HG03558 (cell line): ENCODE measurements around the gene SENP2.
A peak's percentile ranks its signal among the peaks of the same experiment; 100 is the strongest.
"Not testable (repeated sequence)": the region's sequence is repeated elsewhere in the genome, so short reads cannot be mapped to it uniquely, and the experiment has no call there.

Source experiments
- ATAC-seq: cut with Tn5 transposase; IDR thresholded peaks from one replicate; pipeline ENCODE4 v1.9.1; 2021; ENCODE audit warnings: moderate number of reproducible peaks; ENCODE audit not compliant: unreplicated experiment; ENCODE audit errors: extremely low read depth

Gene SENP2

DNA sequence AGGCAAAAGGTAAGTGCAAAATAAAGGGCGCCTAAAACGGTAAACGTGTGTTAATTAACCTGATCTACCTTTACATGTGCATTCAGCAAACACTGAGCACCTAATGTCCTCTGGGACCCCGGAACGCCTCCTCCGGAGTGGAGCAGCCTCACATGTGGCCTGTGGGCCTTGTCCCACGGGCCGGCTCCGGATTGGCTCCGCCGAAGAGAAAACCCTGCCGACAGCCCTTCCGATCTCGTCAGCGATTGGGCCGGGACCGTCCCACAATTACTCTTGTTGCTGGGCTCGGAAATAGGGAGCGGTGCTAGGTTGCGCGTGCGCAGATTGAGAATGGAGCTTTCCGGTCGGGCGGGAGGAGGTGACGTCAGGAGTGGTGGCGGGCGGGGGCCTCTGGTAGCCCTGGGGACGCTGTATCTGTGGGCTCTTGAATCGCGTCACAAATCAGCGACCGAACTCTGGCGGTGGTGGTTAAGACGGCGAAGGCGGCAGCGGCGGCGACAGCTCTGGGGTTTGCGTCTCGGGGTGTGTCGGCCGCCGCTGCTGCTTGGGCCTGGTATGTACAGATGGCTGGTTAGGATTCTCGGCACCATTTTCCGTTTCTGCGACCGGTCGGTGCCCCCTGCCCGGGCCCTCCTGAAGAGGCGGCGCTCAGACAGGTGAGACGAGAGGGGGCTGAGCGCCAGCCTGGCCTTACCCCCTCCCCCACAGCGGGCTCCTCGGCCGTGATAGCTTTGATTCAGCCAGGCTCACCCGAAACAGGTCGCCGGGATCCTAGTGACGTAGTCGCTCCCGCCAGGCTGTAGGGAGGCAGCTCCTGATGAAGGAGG lies at the start of gene SENP2:
Gene SENP2 (plus strand): TSS at position 437 of the 827 bp plus-strand sequence. CDS start 119 bp downstream, at position 556.
- peak; percentile 90 for ATAC-seq

DNA sequence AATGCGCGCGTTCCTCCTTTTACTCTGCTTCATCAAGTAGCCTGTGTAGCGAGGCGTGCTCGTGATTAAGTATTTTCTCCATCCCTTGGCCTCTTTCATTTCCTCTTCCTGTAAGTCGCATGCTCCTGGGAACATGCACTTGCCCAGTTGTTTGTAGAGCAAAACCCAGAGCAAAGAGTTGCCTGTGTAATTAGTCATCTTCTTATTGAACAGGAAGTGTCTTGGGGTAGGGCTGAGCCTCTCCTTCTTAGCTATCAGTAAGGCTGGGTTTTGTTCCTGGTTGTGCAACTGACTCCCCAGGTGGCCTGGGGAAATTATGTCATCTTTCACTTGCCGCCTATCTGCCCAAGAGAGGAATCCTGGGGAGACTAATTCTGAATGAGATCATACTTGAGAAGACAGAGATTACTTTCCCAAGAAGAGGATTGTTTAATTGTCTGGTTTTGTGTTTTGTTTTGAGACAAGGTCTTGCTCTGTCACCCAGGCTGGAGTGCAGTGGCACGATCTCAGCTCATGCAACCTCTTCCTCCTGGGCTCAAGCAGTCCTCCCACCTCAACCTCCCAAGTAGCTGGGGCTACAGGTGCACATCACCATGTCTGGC lies 48.6 kb upstream of the SENP2 start:
- peak; percentile 97 for ATAC-seq

DNA sequence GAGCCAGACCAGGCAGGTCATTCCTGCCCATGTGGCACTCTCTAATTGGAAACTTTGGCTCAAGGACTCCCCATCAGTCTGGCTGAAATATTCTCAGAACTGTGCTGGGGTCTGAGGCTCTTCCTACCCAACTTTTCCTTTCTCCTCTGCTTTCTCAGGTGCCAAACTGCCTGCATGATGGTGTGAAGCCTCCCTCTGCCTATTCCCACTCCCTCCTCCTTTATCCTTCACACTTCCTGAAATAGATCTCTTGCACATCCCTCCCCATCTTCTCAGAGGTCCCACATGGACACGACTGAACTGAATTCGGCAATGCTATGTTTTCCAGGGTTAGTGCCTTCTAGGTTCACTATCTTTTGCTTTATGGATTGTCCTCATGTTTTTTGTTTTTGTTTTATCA lies 46.2 kb upstream of the SENP2 start:
- ATAC-seq = no peak

DNA sequence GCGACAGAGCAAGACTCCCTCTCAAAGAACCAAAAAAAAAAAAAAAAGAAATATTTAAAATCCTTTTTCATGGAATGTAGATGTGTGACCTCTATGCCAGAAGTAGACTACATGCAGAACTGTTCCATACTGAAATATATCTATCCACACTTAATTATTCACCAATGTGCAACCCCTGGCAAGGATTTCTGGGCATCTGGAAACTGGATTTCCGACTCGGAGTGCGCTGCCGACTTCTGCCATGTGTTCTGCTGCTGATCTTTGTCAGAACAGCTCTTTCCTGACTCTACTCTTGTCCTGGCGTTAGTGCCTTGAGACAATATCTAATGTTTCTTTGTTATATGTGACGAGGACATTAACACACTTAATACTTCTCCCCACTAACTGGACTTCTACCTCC lies 45.4 kb upstream of the SENP2 start:
- no peak for ATAC-seq

DNA sequence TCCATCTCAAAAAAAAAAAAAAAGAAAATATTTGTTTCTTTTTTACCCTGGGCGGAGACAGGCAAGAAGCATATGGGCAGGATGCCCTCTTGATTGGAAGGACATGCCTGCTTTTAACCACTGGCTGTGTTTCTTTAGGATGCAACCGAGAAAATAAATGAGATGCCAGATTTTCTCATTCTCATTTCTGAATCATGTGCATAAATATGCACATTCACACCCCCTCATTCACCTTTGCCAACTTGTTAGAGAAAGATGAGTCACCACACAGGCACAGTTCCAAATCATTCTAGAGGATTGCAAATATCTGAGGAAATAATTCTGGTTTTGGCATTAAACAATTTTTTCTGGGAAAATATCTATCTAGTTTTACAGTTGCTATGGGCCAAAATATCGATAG lies 37.0 kb upstream of the SENP2 start:
- no peak for ATAC-seq

DNA sequence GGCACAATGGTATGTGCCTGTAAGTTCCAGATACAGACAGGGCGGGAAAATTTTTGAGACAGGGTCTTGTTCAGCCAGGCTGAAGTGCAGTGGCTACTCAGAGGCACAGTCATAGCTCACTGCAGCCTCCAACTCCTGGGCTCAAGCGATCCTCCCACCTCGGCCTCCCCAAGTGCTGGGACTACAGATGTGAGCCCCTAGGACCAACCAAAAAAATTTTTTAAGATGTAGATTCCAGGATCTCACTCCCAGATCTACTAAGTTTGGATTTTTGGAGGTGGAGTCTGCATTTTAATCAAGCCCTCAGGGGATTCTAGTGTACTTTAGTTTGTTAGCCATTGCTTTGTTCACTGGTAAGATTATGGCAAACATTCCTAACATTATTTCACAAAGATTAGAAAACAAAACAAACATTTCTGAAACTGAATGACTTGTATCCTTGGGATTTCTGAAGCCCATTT lies 36.4 kb upstream of the SENP2 start:
- no peak for ATAC-seq

DNA sequence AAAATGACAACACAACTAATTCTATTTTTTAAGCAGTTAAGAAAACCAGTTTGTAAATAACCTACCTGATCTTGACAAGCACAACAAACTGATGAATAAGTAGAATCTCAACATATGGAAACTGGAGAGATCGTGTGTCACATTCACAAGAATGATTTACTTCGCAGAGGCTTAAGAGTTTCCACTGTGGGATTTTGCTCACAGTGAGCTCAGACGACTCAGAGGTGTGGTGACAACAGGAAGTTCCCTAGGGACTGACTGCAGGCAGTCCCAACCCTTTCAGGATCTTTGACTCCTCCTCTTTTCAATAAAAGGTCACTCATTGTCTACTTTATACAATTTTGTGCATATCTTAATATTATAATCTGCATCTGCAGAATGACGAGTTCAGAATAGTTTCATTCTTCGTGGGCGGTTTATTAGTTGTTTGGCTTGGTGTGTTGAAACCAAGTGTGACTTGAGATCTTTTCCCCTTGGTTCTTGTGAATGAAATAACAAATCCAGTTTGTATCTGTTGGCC lies 33.7 kb upstream of the SENP2 start, which contains the start of gene LIPH:
Gene LIPH (minus strand): TSS at position 231 of the 520 bp plus-strand sequence. CDS start 117 bp downstream, at position 114.
- no peak for ATAC-seq

DNA sequence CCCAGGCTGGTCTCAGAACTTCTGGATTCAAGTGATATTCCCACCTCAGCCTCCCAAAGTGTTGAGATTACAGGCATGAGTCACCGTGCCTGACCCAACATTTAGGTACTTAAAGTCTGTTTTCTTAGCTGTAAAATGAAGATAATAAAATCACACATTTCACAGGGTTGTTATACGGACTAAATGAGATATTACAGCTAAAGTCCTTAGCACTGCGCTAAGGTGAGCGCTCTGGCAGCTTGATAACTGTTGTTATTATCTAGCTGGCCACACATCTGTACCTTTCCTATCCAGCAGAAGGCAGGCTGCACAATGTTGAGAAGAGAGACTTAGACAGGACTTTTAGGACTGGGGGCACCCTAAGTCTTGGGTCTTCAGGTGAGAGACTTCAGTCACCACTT lies 31.0 kb upstream of the SENP2 start:
- no peak for ATAC-seq

DNA sequence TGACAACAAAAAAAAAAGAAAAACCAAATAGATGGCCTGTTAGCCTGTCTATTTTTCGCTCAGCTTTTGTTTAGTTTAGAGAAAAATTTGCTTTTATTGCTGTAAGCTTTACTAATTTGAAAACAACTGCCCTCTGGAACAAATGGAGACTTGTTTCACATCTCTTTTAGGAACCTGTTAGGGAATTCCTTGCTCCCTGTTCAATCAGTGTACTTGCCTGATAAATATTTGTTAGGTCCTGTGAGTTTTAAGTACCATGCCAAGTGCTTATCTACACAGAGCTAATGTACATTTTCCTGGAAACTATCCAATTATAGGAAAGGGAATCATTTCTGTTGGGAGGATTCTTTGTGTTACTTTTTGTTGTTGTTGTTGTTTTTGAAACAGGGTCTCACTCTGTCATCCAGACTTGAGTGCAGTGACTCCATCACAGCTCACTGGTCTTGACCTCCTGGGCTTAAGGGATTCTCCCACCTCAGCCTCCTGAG lies 30.2 kb upstream of the SENP2 start:
- ATAC-seq = no peak

DNA sequence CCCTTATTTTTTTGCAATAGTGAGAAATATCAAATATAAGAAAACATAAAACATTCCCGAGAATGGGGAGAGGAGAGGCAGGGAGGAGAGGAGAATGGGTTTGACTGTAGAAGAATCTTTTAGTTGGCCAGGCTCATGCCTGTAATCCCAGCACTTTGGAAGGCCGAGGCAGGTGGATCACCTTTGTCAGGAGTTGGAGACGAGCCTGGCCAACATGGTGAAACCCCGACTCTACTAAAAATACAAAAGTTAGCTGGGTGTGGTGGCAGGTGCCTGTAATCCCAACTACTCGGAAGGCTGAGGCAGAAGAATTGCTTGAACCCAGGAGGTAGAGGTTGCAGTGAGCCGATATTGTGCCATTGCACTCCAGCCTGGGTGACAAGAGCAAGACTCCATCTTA lies 29.5 kb upstream of the SENP2 start:
- not testable (repeated sequence) for ATAC-seq

DNA sequence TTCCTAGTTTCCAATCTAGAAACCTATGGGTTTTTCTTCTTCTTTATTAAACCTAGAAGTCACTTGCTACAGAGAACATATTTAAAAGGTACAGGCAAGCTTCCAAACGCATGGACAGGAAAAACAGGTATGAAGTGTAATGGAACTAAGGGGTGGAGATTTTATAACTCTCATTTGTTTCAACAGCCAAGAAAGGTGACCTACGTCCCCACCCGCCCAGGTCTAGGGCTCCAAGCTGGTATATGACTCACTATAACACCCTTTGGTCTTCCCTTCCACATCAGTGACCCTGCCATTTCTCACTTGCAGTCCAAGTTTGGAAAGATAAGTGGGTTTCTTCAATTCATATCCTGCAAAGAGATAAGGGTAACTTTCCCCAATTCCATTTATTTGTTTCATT lies 27.7 kb upstream of the SENP2 start:
- no peak for ATAC-seq

DNA sequence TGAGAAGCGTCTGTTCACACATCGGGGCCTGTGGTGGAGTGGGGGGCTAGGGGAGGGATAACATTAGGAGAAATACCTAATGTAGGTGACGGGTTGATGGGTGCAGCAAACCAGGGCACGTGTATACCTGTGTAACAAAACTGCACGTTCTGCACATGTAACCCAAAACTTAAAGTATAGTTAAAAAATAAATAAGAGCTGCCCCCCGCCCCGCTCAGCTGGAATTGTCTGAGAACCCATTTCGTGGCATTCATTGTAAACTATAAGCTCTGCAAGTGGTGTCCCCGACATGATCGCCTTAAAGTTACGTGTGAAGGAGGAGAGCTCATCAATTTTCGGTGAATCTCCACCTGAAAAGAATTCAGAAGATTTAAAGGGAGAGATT lies 26.4 kb upstream of the SENP2 start:
- no peak for ATAC-seq

DNA sequence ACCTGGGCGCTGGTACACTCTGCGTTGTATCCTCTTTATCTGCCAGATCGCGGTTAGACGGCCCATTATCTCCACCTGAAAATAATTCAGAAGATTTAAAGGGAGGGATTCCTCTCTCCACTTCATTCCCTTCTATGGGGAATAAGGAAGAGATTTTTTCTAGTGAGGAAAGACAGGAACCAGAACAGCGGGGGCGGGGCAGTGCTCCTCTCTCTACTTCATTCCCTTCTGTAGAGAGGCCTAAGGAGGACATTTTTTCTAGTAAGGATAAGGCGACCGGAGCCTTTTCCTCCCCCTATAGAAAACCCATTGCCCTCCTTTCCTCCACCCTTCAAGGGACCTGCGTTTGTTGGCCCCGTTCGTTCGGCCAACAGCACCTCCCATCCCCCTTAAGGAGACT lies 25.4 kb upstream of the SENP2 start:
- no peak for ATAC-seq

DNA sequence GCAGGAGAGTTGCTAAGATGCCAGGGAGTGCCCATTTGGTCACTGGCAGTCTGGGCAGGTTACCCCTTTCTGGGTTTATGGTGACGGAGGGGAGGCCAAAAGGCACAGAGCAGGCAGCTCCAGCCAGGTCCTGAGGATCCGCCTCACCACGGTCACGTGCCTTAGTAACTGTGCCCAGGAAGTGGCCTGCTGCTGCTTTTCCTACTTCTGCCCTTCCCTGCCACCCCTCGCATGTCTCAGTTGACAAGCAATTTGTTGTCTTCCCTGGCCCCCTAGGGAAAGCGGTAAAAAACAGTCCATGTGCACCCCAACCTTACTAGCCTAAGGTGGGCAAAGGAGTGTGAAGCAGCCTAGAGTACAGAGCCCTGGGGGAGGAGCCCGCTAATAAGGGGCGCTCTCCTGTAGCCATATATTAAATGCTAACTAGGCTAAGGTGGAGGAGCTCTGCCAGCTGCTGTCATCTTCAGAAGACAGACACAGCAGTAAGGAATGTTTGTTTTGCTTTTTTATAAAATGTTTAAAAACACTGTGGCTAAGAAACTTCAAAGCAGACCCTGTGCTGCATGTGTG lies 24.6 kb upstream of the SENP2 start:
- ATAC-seq = no peak

DNA sequence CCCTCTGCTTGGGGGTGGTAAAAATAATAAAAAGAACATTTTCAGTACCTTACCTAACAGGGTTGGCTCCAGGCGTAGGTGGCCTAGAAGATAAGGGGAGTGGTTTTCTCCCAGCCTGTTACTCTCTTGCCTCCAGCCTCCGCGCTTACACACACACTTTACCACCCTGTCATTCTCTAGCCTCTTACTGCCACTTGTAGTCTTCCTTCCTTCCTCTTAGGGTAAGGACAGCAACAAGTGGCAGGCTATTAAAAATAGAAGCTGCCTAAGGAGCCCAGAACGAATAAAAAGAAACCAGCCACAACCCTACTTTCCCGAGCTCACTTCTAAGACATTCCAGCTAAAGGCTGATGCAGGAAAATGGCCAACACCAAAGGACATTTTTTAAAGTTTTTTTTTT lies 24.1 kb upstream of the SENP2 start:
- no peak for ATAC-seq

DNA sequence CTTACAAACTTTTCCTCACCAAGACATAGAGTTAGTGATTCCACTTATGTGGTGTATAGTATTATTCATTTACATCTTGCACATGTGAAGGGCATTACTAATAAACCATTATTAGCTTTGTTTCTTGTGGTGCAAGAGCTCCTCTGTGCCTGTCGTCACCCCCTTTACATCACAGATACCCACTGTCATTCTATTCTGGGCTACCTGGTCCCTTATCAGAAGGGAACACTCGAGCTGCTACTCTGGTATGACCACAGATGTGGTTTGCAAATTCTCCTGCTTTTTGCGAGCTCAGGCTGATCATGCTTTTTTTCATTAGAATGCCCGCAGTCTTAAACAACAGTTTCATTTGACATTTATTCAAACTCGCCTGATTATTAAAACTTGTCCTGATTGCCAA lies 13.9 kb upstream of the SENP2 start:
- ATAC-seq = no peak

DNA sequence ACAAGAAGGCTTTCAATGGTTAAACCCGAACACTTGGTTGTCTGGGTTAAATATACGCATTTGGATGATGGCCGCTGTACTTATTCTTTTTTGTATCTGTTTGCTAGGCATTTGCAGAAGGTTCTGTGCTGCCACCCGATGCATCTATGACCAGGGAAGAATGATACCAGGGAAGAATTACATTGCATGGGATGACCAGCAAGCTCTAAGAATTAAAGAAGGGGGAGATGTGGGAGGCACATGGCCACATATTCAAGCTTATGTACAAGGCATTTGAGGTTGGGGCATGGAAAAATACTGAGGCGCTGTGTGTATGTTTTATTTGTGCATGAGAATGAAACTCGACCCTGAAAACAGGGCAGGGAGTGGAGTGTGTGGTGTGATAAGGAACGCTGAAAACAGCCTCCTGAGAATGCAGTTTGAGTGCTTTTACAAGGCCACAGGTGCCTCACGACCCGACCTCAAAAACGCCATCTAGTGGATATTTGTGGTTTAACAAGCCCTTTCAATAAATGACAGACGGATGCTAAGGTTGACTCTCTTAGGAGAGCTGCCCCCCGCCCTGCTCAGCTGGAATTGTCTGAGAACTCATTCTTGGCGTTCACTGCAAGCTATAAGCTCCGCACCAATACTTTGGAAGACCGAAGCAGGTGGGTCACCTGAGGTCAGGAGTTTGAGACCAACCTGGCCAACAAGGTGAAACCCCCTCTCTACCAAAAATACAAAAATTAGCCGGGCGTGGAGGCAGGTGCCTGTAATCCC lies 10.8 kb upstream of the SENP2 start:
- ATAC-seq = not testable (repeated sequence)

DNA sequence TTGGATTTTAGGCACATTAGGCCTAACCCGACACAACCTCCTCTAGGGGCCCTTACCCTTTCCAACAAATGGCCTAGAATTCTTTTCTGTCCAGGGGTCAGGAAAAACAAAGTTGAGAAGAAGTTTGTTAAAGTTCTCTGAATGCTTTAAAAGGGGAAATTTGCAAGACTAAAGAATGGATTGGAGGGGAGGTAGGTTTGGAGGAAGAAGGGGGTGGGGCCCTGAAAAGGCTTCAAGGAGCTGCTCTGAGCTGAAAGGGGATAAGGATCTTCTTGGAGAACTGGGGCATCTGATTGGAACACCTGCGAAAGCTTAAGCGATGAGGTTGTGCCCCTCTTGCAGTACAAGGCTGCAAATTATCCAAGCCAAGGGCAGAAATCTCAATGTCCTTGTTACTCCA lies 3.9 kb upstream of the SENP2 start:
- ATAC-seq = no peak

DNA sequence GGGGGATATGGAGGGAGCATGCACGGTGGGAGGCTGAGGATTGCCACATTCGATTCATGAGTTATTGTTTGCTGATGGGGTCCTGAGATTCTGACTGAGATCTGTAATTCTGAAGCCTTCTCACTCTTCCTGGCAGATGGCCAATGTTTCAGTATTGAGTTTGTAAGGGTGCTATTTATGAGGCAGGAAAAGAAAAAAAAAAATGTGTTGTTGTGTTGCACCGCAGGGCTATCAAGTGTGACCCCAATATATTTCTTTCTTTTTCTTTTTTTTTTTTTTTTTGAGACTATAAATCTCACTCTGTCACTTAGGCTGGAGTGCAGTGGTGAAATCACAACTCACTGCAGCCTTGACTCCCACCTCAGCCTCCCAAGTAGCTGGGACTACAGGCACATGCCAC lies 3.2 kb upstream of the SENP2 start:
- no peak for ATAC-seq

DNA sequence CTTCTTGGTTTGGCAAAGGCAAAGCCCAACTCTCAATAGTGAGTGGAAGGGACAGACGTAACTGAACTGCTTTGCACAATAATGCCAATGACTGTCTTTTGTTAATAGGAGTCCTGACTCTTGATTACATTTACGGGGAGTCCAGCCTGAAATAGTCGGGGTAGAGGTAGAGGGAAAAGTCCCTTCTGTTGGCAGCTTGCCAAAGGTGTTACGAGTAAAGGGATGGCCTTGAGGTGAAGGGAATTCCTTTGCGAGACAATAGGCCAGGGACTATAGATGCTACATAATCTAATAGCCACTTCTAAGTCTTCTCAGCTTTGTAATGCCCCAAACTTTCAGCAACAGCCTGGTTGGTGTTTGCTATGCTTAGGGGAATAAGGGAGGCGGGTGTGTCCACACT lies 2.2 kb upstream of the SENP2 start:
- ATAC-seq = no peak
